Glomerular endothelial cell (primary cell): ENCODE results near the gene GRPEL1. TPM values are rescaled to one million over a fixed set of nuclear protein-coding genes. Genes with fewer than 3 reads are reported as not detected.
"Not testable (repeated sequence)": the region's sequence is repeated elsewhere in the genome, so short reads cannot be mapped to it uniquely, and the experiment has no call there.

Experiments
- DNase-seq: peaks from one replicate; pipeline ENCODE4 v3.0.0-alpha.2; 2011; ENCODE audit warnings: low read depth, low spot score; ENCODE audit errors: extremely low read depth
- total RNA-seq: library from RNA; depleted of rRNA; stranded (reverse); fragments of >200 nt; gene quantifications from 2 replicates; pipeline ENCODE4 v1.2.3, GENCODE V29; 2015

The GRPEL1 gene
- total RNA-seq, 1 donor from 2014 or later, result 31.7 TPM

DNA sequence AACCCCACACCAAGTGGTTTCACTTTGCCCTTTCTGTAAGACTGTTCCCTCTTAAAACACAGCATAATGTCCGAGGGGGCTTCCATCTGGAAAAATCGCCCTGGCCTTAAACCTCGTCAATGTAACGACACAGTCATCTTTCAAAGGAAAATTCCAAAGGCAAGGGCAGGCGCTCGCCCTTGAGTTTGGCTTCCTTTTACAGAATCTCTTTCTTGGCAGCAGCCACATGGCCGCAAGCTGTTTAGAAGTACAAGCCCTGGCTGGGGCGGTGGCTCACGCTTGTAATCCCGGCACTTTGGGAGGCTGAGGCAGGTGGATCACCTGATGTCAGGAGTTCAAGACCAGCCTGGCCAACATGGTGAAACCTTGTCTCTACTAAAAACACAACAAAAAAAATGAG, 27.1 kb upstream of the GRPEL1 start:
- DNase-seq, result no peak

DNA sequence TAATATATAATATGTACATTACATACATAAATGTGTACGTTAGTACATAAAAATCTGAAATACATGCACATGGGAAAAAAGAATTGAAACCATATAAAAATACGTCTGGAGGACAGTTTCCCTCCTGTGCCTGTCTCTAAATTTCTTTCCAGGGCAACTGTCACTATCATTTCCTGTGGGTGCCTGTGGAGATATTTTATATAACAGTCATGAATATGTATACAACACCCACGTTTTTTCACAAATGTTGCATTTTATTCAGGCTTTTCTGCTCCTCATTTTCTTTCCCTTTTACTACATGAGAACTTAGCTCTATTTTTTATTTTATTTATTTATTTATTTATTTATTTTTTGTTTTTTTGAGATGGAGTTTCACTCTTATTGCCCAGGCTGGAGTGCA, 24.2 kb upstream of the GRPEL1 start:
- no peak for DNase-seq

DNA sequence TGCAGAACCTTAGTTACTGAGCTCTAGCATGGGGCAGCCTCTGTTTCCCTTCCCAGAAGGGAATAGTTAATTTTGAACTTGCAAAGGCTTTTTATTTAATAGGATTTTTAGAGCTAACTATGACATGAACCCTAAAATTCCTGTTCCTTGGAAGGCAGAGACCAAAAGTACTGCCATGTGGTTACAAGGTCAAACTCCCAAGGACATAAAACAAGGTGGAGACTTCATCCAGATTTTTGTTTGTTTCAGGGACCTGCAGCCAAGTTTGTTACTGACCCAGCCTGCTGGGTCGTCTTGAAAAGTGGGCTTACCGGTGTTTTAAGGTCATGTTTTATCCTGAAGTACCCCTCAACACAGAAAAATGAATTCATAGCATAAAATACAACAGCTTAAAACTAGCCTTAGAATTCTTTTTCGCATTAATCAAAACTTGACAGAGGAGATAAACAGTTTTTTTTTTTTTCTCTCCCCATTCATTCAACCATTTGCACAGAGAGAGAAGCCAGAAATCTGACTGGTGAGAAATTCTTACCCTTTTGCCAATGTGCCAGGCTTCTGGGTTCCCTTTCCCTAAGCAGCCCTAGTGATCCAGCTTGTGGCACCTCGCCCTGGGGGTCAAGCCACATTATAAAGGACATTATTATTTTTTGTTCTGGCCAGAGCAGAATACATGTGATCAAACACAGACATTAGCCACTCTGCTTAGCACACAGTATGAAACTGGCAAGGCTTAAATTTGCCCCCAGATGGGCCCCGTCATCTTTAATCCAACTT, 21.5 kb upstream of the GRPEL1 start:
- no peak for DNase-seq

DNA sequence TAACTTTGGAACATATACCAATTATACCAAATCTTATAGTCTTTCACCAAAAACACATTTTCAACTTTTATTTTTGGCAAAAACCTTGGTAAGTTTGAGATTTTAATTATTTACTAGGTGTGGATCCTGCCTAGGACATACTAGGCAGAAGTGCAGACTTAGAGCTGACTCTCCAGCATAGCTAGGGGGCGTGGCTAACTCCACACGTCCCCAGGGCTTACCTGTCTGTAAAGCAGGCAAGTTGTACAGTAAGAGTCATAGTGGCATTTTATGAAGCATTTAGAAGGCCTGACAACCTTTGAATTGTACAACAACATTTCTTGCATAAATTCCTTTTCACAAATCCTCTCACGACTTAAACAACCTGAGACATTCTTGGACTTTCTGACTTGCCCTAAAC, 19.2 kb upstream of the GRPEL1 start:
- DNase-seq, result no peak

DNA sequence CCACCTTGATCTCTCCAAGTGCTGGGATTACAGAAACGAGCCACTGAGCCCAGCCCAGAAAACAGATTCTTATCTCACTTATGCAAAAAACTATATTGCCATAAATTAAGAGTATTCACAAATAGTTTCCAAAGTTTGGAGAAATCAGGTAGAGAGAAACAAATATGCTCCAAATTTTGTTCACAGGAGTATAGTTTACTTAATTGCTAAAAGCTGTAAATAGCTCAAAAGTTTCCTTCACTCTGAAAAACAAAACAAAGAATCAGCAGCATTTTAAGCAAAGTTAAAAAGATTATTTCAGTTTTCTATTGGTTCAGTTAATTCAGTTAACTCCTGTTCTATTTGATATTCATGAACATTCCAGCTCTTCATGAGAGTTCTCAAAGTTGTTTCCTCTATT, 18.5 kb upstream of the GRPEL1 start:
- DNase-seq, result no peak

DNA sequence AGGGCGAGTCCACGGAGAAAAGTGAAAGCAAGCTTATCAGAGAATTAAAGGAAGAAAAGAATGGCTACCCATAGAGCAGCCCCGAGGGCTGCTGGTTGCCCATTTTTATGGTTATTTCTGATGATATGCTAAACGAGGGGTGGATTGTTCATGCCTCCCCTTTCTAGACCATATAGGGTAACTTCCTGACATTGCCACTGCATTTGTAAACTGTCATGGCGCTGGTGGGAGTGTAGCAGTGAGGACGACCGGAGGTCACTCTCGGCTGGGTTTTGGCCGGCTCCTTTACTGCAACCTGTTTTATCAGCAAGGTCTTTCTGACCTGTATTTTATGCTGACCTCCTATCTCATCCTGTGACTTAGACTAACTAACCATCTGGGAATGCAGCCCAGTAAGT, 16.7 kb upstream of the GRPEL1 start:
- DNase-seq, result not testable (repeated sequence)

DNA sequence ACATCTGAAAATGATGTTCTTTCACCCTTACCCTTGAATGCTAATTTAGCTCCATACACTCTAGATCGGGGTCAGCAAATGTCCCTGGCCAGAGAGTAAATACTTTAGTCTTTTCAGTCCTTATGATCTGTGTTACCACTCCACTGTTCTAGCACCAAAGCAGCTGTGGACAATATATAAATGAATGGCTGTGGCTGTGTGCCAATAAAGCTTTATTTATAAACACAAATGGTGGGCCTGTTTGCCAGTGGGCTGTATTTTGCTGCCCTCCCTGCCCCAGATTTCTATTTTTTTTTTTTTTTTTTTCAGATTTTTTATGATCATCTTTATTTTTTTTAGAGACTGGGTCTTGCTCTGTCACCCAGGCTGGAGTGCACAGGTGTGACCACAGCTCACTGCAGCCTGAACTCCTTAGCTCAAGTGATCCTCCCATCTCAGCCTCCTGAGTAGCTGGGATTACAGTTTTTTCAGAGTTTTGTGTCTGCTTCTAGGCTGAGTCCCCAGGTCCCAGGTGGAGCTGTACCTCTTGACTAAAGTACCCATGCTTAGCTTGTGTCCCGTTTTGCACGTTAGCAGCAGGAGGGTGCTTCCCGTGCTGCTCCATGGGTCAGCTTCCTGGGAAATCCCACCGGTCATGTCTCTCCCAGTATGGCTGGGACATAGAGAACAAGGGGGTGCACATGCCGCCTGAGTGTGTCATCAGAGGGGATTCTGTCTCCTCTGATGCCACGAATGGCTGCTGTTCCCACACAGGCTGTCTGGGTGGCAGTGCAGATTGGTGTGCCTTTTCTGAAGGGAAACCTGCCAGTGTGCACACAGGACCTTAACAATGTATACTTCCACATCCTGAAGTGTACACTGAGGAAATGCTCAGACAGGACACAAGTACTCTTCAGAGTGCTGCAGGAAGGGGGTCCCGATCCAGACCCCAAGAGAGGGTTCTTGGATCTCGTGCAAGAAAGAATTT, 16.0 kb upstream of the GRPEL1 start:
- DNase-seq, result no peak

DNA sequence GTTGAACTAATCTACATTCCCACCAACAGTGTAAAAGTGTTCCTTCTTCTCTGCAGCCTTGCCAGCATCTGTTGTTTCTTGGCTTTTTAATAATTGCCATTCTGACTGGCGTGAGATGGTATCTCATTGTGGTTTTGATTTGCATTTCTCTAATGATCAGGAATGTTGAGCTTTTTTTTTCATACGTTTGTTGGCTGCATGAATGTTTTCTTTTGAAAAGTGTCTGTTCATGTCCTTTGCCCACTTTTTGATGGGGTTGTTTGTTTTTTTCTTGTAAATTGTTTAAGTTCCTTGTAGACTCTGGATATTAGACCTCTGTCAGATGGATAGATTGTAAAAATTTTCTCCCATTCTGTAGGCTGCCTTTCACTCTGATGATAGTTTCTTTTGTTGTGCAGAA, 12.0 kb upstream of the GRPEL1 start:
- not testable (repeated sequence) for DNase-seq

DNA sequence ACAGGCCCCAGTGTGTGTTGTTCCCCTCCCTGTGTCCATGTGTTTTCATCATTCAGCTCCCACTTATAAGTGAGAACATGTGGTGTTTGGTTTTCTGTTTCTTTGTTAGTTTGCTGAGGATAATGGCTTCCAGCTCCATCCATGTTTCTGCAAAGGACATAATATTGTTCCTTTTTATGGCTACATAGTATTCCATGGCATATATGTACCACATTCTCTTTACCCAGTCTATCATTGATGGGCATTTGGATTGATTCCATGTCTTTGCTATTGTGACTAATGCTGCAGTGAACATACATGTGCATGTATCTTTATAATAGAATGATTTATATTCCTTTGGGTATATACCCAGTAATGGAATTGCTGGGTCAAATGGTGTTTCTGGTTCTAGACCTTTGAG, 11.6 kb upstream of the GRPEL1 start:
- DNase-seq, result not testable (repeated sequence)

DNA sequence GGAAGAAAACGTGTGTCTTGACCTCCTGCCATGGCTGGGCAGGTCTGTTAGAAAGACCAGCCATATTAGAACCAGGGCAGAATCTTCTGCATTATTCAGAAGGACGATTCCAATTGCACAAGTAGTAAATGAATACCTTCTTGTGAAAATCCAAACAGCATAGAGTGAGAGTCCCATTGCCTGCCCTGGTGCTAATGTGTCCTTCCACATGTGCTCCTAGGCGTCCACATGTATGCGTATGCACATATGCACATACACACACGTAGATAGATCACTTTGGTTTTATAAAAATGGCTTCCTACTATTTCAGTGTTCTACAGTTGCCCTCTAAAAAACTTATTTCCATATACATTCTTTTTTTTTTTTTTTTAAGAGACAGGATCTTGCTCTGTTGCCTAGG, 10.2 kb upstream of the GRPEL1 start:
- DNase-seq, result no peak

DNA sequence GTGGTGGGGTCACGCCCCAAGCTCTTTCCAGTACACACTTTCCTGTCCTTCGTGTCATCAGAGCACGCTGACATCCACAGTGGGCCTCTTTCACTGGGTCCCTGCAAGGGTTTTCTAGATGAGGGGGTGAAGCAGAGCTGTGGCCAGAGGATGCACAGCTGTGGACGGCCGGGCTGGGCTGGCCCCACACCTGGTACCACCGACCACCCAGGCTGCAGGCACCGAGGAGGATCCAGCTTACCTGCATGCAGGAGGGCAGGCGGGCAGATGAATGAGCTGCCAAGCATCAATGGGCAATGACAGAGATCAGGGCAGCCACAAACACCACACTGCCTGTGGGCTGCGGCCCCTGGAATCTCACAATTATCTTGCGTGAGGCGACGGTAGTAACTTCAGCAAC, 9.5 kb upstream of the GRPEL1 start:
- DNase-seq, result no peak

DNA sequence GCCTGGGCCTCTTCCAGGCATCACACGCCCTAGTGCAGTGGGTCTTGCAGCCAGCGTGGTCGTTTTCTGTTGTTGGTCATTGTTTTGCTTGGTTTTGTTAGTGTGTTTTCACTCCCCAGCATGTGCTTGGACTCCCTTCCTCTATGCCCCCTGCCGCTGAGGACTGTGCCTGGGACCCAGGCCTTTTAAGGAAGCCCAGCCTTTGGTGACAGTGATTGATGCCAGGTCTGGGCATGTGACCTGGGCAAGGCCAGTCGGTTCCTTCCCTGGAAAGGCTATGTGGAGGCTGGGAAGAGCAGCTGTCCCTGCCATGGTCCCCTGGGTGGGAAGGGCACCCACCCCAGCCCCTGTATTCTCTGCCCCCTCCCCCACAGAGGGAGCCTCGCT, 8.8 kb upstream of the GRPEL1 start:
- DNase-seq, result no peak

DNA sequence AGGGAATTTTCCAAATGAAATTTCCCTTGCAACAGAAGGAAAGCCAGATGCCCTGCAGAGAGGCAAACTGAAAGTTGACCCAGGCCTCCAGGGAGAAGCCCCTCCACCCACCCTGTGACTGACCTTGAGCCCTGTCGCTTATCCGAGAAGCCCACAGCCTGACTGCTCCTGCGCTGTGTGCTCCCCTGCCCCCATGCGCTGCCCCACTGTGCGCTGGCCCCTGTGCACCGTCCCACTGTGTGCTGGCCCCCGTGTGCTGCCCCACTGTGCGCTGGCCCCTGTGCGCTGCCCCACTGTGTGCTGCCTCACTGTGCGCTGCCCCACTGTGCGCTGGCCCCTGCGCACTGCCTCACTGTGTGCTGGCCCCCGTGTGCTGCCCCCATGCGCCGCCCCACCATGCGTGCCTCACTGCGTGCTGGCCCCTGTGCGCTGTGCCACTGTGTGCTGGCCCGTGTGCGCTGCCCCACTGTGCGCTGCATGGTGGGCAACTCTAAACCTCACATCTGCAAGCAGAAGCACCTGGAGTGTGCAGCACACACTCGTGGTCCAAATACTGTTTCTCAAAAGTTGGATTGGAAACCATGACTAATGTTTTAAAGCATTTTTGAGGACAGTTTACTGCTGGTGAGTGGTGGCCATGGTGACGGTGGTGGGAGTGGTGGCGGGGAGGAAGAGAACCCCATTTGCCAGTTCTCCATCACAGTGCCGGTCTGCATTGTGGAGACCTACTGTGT, 8.3 kb upstream of the GRPEL1 start:
- no peak for DNase-seq

DNA sequence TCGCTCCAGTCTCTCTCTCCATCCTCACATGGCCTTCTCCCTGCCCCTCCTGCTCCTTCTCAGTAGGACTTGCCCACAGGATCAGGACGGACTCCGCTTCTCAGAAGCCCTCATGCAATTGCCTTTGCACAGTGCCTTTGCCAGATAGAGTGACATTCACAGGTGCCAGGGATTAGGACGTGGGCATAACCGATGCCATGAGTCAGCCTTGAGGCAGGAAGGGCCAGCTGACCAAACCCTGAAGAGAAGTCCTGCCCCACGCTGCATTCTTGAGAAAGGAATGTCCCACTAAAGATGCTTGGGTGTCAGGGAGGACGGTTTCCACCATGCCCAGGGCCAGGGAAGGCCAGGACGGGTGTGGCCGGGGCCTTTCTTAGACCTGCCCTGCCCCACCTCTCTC, 6.6 kb upstream of the GRPEL1 start:
- DNase-seq, result no peak

DNA sequence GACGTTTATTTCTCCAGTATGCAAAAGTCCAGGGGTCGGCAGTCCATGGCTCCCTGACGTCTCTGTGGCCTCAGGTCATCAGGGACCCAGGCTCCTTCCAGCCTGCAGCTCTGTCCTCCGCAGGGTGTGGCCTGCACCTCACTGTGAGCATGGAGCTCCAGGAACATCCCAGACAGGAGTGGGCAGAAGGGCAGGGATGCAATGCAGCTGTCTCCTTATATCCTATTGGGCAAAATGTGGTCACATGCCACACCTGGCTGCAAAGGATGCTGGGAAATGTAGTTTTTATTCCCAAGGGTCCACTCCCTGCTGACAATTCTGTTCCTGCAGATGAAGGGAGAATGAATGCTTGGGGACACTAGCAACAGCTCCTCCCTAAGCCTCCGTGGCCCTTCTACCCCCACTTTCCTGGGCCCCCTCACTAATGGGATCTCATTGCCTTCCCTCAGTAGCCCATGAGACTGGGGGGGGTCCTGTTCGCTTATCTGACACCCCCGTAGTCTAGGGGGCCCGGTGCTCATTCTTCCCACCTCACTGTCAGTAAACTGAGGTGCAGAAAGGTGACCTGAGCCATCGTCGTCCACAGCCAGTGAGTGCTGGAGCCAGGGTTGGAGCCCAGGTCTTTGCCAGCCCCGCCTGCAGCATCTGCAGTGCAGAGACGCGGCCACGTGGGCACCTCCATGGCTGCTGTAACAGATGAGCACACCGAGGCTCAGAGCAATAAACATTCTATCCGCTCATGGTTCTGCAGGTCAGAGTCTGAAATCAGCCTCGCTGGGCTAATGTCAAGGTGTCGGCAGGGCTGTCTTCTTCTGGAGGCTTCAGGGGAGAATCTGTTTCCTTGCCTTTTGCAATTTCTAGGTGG, 5.9 kb upstream of the GRPEL1 start:
- no peak for DNase-seq

DNA sequence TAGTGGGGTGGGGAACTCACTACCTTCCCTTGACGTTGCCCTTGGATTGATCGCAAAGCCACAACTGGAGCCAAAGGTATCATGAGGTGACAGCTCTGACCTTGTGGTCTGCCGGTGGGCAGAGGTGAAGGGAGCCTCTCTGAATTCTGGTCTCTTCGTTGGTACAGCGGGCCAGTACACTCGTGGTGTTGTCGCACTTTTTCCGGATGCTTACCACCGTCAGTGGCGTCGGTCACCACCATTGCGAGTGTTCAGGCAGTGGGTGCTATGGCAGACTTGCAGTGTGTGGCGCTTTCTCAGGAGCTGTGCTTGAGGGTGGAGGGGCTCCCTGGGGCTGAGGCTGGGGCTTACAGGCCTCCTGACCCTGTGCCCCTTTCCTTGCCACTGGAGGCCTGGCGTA, 5.2 kb upstream of the GRPEL1 start:
- no peak for DNase-seq

DNA sequence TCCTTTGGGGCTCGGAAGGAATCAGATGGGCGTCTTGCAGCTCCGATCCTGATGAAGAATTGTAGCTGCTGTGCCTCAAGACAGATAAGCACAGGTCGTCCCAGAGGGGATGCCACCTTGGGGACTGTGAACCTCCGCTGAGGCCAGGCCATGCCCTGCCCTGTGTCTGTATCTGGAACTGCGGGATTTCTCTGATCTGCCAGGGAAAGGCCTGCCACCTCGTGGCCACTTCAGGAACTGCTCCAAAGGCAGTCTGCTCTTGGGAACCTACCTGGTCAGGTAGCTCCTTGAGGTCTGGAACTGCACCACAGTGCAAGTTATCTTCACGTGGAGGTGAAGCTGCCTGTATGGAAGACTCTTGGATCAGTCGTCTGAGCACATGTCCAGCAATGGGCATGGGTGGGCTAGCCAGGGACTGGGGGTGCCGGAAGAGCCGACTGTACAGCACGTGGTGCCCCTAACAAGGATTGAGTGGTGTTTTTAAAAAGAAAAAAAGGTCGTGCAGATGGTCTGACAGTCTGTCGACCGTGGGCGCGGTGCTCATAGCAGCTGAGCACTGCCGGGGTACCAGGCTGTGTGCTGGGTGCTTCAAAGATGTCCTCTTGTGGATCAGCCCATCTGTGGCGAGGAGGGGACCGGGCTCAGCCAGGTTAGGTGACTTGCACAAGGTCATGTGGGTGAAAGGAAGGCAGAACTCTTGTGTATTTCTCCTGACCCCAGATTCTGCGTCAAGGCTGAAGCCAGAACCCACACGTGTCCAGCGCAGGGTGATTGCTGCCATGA, 3.1 kb upstream of the GRPEL1 start:
- no peak for DNase-seq

DNA sequence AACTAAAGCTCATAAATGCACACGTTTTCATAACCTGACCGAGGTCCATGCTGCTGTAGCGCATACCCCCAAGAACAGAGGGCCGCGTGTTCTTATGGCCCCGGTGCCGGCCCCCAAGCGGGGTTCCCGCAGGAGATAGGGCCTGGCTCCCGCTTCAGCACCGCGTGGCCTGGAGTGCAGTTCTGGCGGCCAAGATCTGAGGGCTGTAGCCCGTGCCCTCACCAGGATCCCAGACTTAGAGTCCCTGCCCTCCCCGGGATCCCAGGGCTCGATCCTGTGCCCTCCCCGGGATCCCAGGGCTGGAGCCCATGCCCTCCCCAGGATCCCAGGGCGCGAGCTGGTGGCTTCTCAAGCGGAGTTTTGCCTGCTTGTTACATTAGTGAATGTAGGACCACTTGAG, 1.0 kb upstream of the GRPEL1 start:
- no peak for DNase-seq

DNA sequence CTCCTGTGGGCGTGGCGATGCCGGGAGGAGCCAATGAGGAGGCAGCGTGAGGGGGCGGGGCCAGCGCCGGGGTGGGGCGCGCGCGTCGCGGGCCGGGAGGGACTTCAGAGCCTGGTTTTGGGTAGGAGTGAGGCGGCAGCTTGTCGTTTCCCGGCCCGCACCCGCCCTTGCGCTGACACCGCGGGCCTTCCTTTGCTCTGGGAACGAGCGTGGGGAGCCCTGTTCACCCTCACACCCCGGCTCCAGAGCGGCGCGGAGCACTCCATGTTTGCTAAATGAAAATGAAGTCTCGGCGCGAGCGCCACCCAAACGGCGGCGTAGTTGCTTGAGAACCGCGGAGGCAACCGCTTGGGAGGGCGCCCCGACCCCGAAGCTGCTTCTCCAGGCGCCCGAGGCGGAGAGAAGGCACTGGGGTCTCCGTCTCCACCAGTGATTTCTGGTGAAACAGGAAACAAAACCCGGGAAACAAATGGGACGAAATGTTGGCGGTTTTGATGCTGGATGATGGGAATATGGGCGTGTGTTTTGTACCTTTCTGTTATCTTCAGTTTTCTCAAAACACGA, 497 bp upstream of the GRPEL1 start:
- DNase-seq, result no peak
